Gastrocnemius medialis (tissue), 4 donors: ENCODE data around the gene HSPB6.

Experiments
- POLR2A ChIP-seq, 2 donors: fragments of 450-650 bp; IDR thresholded peaks; one replicate each; pipeline ENCODE4 v1.6.1; 2017; ENCODE audit warnings: antibody characterized with exemption in 2 of 2, mild to moderate bottlenecking in 2 of 2, moderate library complexity in 2 of 2
- TF ChIP-seq, protein P1 (sequence below), 5 experiments: fragments of 450-650 bp in 3 of 5; fragments of 200-600 bp in 2 of 5; sonication (generic) in 2 of 5; IDR thresholded peaks in 4 of 5; conservative IDR thresholded peaks in 1 of 5; 1 replicate in 4 of 5; 2 replicates in 1 of 5; pipeline ENCODE4 v1.5.1; 2016 to 2019; ENCODE audit warnings: antibody characterized with exemption in 5 of 5, mild to moderate bottlenecking in 3 of 5, moderate library complexity in 3 of 5

GRCh38 chr19:35767288-35768081 lies 10.7 kb upstream of the HSPB6 start:
- TF ChIP-seq, protein P1, sequence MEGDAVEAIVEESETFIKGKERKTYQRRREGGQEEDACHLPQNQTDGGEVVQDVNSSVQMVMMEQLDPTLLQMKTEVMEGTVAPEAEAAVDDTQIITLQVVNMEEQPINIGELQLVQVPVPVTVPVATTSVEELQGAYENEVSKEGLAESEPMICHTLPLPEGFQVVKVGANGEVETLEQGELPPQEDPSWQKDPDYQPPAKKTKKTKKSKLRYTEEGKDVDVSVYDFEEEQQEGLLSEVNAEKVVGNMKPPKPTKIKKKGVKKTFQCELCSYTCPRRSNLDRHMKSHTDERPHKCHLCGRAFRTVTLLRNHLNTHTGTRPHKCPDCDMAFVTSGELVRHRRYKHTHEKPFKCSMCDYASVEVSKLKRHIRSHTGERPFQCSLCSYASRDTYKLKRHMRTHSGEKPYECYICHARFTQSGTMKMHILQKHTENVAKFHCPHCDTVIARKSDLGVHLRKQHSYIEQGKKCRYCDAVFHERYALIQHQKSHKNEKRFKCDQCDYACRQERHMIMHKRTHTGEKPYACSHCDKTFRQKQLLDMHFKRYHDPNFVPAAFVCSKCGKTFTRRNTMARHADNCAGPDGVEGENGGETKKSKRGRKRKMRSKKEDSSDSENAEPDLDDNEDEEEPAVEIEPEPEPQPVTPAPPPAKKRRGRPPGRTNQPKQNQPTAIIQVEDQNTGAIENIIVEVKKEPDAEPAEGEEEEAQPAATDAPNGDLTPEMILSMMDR (IDR thresholded peaks at IDR 0.05 in 4 of 5, conservative IDR thresholded peaks at IDR 0.05 in 1 of 5) = no peak
- no peak for TF ChIP-seq POLR2A (IDR thresholded peaks at IDR 0.05)
